Measurements from ENCODE around the gene GSE1. TPM values are rescaled to one million over a fixed set of nuclear protein-coding genes. Genes with fewer than 3 reads are reported as not detected.

Gene GSE1
- total RNA-seq, 1 experiment from 2014 or later: 31.1 TPM

- H3K9me3 ChIP-seq (replicated peaks): no peaks in the 10 kb centered on the region
- DNase-seq: no peak
- no peak overlapping the region for H3K27ac ChIP-seq
- no peak overlapping the region for H3K4me3 ChIP-seq
- no peaks in the 10 kb centered on the region for H3K4me1 ChIP-seq
- H3K36me3 ChIP-seq: no peaks in the 10 kb centered on the region
- H3K27me3 ChIP-seq: no peaks in the 10 kb centered on the region
Observed at GRCh38 chr16:85632709-85633437, 19.8 kb downstream of the GSE1 start.

- no peak for DNase-seq
- no peaks in the 10 kb centered on the region for H3K9me3 ChIP-seq (replicated peaks)
- H3K27me3 ChIP-seq: no peaks in the 10 kb centered on the region
- H3K4me3 ChIP-seq: no peak overlapping the region
- no peaks in the 10 kb centered on the region for H3K36me3 ChIP-seq
- H3K4me1 ChIP-seq: no peaks in the 10 kb centered on the region
- no peak overlapping the region for H3K27ac ChIP-seq
Observed at GRCh38 chr16:85633438-85633743, 20.3 kb downstream of the GSE1 start.

DNA sequence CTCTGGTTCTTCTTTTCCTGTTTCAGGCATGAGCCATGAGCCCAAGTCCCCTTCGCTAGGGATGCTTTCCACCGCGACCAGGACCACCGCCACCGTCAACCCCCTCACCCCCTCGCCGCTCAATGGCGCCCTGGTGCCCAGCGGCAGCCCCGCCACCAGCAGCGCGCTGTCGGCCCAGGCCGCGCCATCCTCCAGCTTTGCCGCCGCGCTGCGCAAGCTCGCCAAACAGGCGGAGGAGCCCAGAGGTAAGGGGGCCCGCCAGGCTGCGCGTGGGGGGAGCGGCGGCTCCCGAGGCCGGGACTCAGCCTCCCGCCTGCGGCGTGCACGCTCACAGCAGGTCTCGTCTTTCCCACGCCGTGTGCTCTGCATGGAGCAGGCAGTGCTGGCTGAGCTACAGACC, 20.8 kb downstream of the GSE1 start:
- H3K4me3 ChIP-seq: no peak overlapping the region
- no peak overlapping the region for H3K27ac ChIP-seq

DNA sequence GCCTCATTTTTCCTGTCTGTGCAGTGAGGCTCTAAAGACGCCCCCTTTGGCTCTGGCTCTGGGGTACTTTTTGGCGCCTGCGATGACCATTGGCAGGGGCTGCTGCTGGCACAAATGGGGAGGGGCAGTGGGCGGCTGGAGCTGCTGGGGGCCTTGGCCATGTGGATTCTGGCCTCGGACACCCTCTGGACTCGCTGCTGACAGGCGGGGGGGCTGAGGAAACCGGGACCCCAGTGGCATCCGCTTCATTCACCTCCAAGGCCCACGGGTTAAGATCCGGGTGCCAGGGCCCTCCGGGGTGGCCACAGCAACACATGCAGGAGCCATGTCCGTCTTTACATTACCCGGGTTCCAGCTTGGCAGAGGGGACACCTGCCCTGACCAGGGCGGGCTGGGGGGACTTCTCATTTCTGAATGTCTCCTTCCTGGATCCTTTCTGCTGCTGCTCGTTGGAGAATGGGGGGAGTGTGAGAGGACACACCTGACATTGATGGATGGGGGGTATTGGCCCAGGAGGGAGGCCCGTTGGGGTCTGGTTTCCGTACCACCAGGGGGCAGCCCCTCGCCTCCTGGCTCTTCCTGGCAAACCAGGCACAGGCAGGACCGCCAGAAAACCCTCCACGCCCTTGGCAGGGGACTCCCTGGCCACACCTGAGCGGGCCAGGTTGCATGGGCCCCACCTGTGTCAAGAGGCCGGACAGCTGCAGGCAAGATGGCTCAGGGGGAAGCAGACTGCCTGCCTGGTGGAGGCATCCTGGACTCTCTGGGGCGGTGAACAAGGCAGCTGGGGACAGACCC, 21.8 kb downstream of the GSE1 start:
- Histone ChIP-seq H3K4me3 (no peak overlapping the region), H3K9me3 (replicated peaks) (no peaks in the 10 kb centered on the region), H3K27ac (no peak overlapping the region), H3K4me1 (no peaks in the 10 kb centered on the region), H3K36me3 (no peaks in the 10 kb centered on the region), H3K27me3 (no peaks in the 10 kb centered on the region)
- DNase-seq: no peak

More for the DNA sequence above, 20.8 kb downstream of the GSE1 start:
- DNase-seq: no peak
- Histone ChIP-seq H3K27me3 (no peaks in the 10 kb centered on the region), H3K4me1 (no peaks in the 10 kb centered on the region), H3K9me3 (replicated peaks) (no peaks in the 10 kb centered on the region), H3K36me3 (no peaks in the 10 kb centered on the region)

DNA sequence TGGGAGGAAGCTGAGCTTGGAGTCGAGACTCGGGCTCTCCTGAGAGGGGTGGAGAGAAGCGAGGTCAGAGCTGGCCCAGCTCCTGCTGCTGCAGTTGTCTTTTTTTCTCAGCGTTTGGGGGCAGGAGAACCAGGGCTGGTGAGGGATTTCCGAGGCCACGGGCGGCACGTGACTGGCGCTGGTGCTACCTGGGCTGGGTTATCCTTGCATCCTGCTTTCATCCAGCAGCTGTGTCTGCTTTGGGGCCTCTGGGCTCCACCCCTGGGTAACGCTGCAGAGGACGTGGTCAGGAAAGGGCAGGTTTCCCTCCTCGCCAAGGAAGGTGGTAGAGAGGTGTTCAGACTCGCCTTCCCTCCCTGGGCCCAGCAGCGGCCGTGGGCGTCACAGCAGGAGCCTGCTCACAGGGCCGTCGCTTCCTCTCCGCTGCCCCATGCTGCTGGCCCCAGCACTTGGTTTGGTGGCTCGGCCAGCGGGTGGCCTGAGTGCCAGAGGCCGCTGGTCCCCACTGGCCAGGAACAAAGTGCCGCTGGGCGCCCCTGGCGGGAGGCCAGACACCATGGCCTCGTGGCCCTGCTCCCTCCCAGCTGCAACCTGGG, 22.5 kb downstream of the GSE1 start:
- no peak for DNase-seq
- H3K4me3 ChIP-seq: no peak overlapping the region
- H3K36me3 ChIP-seq: no peaks in the 10 kb centered on the region
- no peaks in the 10 kb centered on the region for H3K27me3 ChIP-seq
- no peaks in the 10 kb centered on the region for H3K9me3 ChIP-seq (replicated peaks)
- no peak overlapping the region for H3K27ac ChIP-seq
- no peaks in the 10 kb centered on the region for H3K4me1 ChIP-seq

DNA sequence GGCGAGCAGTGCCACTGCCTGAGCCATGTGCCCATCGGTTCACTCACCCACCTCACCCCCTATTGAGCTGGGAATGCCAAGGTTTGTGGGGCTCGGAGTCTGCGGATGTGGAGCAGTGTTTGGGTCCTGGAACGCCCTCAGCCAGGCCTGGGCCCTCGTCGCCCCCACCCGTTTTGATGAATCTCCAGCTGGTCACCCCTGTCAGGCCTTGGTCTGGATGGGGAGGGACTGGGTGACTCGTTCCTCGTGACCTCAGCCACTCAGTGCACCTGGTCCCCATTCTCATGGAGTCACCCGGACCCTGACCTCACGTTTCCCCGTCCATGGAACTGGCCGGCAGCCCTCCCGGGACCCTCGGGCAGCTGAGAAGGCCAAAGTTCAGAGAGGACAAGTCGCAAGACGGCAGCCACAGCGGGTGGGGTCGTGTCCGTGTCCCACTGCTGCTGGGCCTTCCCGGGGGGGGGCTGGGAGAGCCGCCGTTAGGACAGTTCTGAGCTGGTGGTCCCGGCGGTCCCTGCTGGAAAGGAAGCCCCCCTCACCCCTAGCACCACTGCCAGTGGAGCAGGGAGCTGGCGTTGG, 23.2 kb downstream of the GSE1 start:
- no peaks in the 10 kb centered on the region for H3K36me3 ChIP-seq
- no peaks in the 10 kb centered on the region for H3K9me3 ChIP-seq (replicated peaks)
- no peaks in the 10 kb centered on the region for H3K27me3 ChIP-seq
- H3K27ac ChIP-seq: no peak overlapping the region
- no peaks in the 10 kb centered on the region for H3K4me1 ChIP-seq
- DNase-seq: no peak
- H3K4me3 ChIP-seq: no peak overlapping the region

- Histone ChIP-seq H3K27me3 (no peaks in the 10 kb centered on the region), H3K4me3 (no peak overlapping the region), H3K4me1 (no peaks in the 10 kb centered on the region; the same call in 1 of the 2 replicates), H3K9me3 (replicated peaks) (no peaks in the 10 kb centered on the region), H3K36me3 (no peaks in the 10 kb centered on the region), H3K27ac (no peak overlapping the region)
- no peak for DNase-seq
Observed at GRCh38 chr16:85637061-85637807, 24.1 kb downstream of the GSE1 start.

- H3K4me1 ChIP-seq: peaks cover 8% of the 10 kb centered on the region
- H3K9me3 ChIP-seq (replicated peaks): no peaks in the 10 kb centered on the region
- no peaks in the 10 kb centered on the region for H3K27me3 ChIP-seq
- no peak overlapping the region for H3K4me3 ChIP-seq
- no peak for DNase-seq
- no peaks in the 10 kb centered on the region for H3K36me3 ChIP-seq
- H3K27ac ChIP-seq: no peak overlapping the region
Observed at GRCh38 chr16:85637808-85638647, 24.9 kb downstream of the GSE1 start.

GRCh38 chr16:85638695-85639409, 25.7 kb downstream of the GSE1 start:
- no peaks in the 10 kb centered on the region for H3K36me3 ChIP-seq
- peaks cover 16% of the 10 kb centered on the region for H3K4me1 ChIP-seq
- no peak overlapping the region for H3K27ac ChIP-seq
- DNase-seq: no peak
- H3K27me3 ChIP-seq: no peaks in the 10 kb centered on the region
- H3K4me3 ChIP-seq: no peak overlapping the region
- H3K9me3 ChIP-seq (replicated peaks): no peaks in the 10 kb centered on the region

- DNase-seq: no peak
- Histone ChIP-seq H3K27me3 (no peaks in the 10 kb centered on the region), H3K4me3 (no peak overlapping the region), H3K9me3 (replicated peaks) (no peaks in the 10 kb centered on the region), H3K36me3 (no peaks in the 10 kb centered on the region), H3K4me1 (peaks cover 17% of the 10 kb centered on the region), H3K27ac (no peak overlapping the region)
Observed at GRCh38 chr16:85639529-85640253, 26.6 kb downstream of the GSE1 start.

GRCh38 chr16:85640254-85640558, 27.1 kb downstream of the GSE1 start:
- Histone ChIP-seq H3K27ac (no peak overlapping the region), H3K9me3 (replicated peaks) (no peaks in the 10 kb centered on the region), H3K27me3 (no peaks in the 10 kb centered on the region), H3K36me3 (no peaks in the 10 kb centered on the region), H3K4me3 (no peak overlapping the region), H3K4me1 (peaks cover 17% of the 10 kb centered on the region)
- DNase-seq: no peak

DNA sequence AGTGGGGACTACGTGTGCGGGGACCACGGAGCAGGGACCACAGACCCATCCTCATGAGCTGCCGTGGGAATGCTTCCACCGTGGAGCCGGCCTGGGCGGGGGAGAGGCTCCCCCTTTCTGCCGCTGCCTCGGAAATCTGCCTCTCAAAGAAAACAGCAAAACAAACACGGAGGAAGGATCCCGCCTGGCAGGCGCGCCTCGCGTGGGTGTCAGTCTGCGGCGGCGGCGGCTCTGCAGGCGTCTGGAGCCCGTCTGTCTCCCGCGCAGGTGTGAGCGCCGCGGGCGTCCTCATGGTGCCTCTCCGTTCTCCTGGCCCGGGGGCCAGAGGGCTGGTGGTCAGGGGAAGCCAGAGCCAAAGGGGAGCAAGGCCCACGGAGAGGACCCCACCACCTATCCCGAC, 27.5 kb downstream of the GSE1 start:
- Histone ChIP-seq H3K36me3 (no peaks in the 10 kb centered on the region), H3K27me3 (no peaks in the 10 kb centered on the region), H3K4me1 (peaks cover 17% of the 10 kb centered on the region), H3K4me3 (no peak overlapping the region), H3K9me3 (replicated peaks) (no peaks in the 10 kb centered on the region), H3K27ac (no peak overlapping the region)
- no peak for DNase-seq

DNA sequence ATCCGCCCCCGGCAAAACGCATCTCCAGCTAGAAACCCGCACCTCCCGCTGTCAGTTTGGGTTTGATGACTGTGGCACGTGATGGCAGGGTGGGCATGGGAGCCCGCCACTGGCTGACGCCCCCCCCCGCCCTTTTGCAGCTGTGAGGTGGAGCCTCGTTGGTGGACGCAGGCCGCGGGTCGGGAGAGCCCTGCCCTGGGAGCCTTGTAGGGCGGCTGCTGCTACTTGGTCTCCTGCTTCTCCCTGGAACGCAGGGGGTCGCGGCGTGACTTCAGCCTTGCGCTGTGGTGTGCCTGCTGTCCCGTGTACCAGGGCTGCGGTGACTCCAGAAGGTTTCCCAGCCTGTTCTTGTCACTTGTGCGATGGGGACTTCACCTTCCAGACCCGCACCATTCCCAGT, 28.2 kb downstream of the GSE1 start:
- no peak for DNase-seq
- Histone ChIP-seq H3K9me3 (replicated peaks) (no peaks in the 10 kb centered on the region), H3K27ac (no peak overlapping the region), H3K4me1 (peaks cover 17% of the 10 kb centered on the region), H3K4me3 (no peak overlapping the region), H3K36me3 (no peaks in the 10 kb centered on the region), H3K27me3 (no peaks in the 10 kb centered on the region)
